HG02642 (cell line): ENCODE data around the gene ALG12.

Experiments used
- ATAC-seq: cut with Tn5 transposase; IDR thresholded peaks from one replicate; pipeline ENCODE4 v1.9.1; 2021; ENCODE audit warnings: mild to moderate bottlenecking; ENCODE audit not compliant: unreplicated experiment, poor library complexity

The ALG12 gene

GRCh38 chr22:49917974-49918910 lies at the start of gene ALG12, which contains the start of gene CRELD2:
Gene ALG12 (minus strand): TSS chr22:49918438. CDS start chr22:49913765, 4,673 bp downstream.
Gene CRELD2 (plus strand): TSS chr22:49918634. CDS start chr22:49918770, 136 bp downstream.
- peak; percentile 91 for ATAC-seq

GRCh38 chr22:49967706-49968208 lies 49.5 kb upstream of the ALG12 start:
- no peak for ATAC-seq

DNA sequence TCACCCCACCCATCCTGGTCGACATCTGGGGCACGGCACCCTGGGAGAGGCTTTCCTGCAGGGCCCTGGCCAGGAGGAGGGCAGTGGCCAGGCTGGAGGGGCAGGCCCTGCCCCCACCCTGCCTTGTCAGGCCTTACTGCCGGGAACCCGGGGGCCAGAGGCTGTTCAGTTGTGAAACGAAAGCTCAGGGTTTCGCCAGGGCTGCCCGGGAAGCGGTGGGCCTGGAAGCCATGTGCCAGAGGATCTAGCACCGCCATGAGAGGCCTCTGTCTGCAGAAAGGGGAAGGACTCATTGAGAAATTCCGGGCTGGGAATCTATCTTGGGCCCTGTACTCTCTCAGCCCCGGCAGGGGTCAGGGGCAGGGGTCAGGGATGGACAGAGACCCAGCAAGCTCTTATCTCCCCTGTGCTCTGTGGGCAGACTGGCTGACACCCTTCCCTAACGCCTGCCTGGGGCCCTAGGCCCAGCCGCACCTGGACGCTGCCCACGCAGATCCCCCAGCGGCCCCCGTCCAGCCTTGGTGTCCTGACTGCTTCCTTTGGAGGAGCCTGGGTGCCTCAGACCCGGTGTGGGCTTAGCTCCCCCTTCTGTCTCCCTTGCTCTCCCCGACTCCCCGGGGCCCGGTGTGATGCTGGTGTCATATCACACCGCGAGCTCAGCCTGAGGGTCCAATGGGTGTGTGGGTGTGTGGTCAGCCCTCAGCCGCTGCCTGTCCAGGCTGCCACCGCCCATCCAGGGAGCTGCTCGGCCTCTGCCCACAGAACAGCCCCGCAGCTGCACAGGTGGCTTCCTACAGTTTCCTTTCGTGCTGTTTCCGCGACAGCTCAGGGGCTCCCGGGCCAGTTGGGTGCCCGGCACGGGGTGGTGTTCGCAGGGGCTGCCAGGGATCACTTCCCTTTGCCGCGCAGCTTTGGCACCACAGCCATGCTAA lies 48.8 kb upstream of the ALG12 start:
- no peak for ATAC-seq

DNA sequence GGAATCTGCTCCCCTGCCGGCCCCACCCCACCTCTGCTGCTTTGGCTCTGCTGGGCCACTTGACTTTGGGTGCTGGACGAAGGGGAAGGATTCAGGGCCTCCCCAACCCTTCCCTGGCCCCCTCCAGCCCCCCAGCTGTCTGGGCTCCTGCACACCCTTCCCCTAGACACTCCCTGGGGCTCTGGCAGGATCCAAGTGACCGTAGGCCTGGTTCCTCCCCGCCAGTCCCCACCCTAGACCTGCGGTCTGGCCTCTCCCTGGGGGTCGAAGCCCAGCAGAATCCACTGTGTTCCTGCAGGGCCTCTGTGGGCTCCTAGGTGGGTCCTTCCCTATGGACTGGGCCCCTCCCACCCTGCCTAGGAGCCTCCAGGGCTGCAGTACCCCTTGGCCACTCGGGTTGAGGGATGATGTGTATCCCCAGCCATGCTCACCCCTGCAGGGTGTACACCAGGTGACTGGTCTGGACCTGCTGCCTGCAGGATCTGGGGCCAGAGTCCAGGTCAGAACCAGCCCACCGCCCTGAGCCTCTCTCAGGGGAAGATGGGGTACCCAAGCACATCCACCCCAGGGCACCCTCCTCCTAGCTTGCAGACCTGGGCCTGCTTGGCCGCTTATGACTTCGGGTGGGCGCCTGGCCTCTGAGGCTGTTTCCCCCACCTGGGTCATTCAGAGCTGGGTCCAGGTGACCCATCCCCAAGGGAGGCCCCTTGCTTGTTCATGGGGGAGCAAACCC lies 48.0 kb upstream of the ALG12 start:
- no peak for ATAC-seq

- ATAC-seq = no peak
Observed at GRCh38 chr22:49965091-49966040, 47.1 kb upstream of the ALG12 start.

DNA sequence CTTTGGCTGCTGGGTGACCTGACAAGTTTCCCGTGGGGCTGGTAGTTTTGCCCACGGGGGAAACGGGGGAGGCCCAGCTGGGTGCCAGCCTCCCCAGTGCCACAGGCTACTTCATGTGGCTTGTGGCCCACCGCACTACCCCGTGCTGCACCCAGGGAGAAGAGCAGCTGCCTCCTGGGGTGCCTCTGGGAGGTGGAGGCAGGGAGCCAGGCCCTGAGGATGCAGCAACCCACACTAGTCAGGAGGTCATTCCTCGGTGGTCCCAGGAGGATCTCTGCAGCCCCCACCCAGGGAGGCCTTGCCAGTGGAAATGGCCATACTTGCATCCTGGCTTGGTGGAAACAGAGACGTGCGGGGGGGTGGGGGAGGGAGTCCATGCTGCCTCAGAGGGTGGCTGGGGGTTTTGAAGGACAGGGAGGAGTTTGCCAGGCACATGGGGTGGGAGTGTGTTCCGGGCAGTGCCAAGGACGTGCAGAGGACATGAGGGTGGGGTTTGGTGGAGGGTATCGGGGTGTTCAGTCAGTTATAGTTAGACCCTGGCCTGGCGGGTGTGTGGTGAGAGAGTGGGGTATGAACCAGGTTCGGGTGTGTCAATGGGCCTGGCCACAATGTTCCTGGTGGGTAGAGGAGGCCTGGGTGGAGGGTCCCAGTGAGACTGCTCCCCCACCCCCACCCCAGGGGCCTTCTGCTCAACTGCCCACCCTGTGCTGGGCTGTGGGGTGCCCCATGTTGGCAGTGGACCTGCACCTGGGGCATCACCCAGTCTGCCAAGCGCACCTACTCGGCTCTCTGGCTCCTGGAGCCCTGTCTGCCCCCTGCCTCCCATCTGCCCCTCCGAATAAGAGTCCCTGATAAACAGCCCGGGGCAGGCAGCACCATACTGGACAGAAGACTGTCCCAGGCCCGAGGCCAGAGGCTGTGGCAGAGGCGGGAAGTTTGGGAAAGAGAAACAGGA lies 46.2 kb upstream of the ALG12 start:
- ATAC-seq = no peak

GRCh38 chr22:49963647-49964026 lies 45.4 kb upstream of the ALG12 start:
- no peak for ATAC-seq

DNA sequence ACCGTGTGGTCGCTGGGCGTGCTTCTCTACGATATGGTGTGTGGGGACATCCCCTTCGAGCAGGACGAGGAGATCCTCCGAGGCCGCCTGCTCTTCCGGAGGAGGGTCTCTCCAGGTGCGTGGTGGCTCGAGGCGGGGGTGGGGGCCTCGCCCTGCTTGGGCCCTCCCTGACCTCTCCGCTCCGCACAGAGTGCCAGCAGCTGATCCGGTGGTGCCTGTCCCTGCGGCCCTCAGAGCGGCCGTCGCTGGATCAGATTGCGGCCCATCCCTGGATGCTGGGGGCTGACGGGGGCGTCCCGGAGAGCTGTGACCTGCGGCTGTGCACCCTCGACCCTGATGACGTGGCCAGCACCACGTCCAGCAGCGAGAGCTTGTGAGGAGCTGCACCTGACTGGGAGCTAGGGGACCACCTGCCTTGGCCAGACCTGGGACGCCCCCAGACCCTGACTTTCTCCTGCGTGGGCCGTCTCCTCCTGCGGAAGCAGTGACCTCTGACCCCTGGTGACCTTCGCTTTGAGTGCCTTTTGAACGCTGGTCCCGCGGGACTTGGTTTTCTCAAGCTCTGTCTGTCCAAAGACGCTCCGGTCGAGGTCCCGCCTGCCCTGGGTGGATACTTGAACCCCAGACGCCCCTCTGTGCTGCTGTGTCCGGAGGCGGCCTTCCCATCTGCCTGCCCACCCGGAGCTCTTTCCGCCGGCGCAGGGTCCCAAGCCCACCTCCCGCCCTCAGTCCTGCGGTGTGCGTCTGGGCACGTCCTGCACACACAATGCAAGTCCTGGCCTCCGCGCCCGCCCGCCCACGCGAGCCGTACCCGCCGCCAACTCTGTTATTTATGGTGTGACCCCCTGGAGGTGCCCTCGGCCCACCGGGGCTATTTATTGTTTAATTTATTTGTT lies 44.8 kb upstream of the ALG12 start:
- no peak for ATAC-seq

DNA sequence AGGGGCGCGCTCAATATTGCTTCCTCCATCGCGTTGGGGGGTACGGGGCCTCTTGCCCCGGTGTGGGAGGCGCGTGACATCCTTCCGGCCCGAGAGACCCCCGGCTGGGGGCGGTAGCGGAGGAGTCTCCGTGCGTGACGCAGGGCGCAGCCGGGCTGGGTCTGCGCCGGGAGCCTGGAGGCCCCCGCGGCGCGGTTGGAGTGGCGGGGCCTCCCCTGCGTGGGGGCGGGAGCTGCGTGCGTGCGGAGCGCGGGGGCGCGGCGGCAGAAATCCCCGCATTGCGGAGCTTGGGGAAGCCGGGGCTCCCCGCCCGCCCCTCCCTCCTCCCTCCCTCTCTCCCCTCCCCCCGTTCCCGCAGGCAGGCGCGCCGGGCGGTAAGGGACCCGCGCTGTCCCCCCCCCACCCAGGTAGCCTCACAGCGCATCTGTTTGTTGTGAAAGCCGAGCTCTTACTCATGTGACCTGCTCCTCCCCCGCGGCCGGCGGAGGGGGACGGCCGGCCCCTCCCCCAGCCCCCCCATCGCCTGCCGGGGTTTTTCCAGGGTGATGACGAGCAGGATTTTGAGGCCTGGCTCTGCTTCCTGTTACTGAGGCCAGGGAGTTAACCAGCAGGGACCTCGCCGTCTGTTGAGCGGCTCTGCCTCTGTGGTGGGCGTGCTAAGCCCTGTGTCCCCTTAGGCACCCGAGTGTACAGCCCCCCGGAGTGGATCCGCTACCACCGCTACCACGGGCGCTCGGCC lies 43.9 kb upstream of the ALG12 start:
- ATAC-seq = no peak

DNA sequence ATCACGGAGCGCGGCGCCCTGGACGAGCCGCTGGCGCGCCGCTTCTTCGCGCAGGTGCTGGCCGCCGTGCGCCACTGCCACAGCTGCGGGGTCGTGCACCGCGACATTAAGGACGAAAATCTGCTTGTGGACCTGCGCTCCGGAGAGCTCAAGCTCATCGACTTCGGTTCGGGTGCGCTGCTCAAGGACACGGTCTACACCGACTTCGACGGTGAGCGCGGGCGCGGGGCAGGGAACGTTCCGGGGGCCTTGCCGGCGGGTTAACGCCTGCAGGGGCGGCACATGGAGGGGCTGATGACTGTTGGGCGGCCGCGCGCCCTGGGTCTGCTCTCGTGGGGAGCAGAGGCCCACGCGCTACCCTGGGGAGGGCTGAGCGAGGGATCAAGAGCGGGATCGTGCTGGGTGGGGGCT lies 43.4 kb upstream of the ALG12 start:
- ATAC-seq = no peak

DNA sequence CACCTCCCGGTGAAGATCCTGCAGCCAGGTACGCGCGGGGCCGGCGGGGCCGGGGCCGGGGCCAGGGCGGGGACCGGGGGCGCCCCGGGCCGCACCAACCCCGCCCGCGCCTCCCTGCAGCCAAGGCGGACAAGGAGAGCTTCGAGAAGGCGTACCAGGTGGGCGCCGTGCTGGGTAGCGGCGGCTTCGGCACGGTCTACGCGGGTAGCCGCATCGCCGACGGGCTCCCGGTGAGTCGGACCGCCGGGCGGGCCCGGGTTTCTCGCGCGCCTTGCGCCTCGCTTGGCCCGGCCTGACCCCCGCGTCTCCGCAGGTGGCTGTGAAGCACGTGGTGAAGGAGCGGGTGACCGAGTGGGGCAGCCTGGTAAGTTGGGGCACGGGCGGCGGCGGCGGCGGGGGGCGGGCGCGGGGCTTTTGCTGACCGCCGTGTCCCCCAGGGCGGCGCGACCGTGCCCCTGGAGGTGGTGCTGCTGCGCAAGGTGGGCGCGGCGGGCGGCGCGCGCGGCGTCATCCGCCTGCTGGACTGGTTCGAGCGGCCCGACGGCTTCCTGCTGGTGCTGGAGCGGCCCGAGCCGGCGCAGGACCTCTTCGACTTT lies 42.9 kb upstream of the ALG12 start:
- ATAC-seq = peak; percentile 2

GRCh38 chr22:49960159-49961004 lies 42.1 kb upstream of the ALG12 start, which contains the start of gene PIM3:
Gene PIM3 (plus strand): TSS chr22:49960772. CDS start chr22:49960948, 176 bp downstream.
- ATAC-seq = peak; percentile 64

DNA sequence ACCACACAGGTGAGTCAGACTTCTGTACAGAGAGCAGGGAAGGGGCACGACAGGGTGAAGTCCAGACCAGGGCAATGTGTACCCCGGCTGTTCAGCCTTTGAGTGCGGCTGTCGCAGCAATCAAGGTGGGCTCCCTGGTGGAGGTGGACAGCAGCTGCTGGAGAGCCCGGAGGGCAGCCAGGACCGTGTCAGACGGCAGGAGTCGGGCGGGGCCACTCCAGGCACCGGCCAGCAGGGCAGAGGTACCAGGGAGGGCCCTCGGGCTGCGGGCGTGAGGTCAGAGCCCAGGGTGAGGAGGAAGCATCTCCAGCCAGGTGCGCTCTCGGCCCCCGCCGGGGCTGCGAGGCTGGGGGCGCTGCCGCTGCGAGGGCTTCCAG lies 41.5 kb upstream of the ALG12 start:
- peak; percentile 6 for ATAC-seq

DNA sequence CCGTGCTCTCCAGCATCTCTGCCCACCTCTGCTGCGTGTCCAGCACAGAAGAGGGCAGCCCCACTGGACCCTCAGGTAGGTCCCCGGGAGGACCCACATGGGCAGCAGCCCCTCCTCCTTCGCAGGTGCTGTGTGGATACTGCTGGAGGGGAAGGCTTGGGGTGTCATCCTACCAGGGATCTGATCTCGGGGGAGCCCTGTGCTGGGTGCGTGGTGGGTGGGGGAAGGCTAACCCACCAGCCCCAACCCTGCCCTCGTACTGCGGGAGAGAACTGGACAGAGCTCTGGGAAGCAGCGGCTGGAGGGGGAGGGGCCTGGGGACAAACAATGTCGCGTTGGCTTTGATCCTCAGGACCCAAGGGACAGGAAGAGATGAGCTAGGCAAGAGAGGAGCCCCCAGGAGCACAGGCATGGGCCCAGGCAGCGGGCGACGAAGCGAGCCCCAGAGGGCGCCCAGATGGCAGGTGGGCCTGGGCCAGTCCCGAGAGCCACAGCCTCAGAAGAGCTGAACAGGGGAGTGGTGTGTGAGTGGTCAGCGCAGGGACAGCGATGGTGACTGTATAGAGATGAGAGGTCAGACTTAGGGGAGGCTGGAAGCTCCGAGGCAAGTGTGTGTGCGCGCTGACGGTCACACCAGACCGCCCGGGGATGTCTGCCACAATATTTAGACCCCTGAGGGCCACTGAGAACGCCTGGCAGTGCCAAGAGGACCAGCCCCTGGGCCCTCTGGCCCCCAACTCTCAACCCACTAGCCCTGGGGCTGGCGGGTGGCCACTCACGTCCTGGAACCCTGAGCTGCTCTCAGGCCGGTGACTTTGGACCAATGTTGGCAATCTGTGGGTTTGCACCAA lies 40.9 kb upstream of the ALG12 start:
- ATAC-seq = no peak
